ENCODE data around the gene C2CD4C.

DNA sequence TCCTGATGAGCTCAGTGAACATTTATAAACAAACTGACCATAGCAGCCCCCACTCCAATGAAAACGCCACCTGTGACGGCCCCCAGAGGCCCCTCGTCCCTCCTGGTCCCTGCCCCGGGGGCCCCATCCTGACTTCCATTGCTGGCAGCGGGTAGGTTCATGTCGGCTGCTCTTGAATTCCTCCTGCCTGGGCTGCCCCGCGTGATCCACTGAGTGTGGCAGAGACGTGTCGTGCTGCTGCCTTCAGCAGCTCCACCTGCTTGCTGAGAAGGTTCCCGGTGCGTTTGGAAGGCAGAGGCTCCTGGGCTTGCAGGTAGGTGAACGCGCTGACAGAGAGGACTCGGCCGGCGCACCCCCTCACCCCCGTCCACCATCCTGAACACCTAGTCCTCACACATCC lies 11.6 kb downstream of the C2CD4C start:
- TF ChIP-seq, protein P1, sequence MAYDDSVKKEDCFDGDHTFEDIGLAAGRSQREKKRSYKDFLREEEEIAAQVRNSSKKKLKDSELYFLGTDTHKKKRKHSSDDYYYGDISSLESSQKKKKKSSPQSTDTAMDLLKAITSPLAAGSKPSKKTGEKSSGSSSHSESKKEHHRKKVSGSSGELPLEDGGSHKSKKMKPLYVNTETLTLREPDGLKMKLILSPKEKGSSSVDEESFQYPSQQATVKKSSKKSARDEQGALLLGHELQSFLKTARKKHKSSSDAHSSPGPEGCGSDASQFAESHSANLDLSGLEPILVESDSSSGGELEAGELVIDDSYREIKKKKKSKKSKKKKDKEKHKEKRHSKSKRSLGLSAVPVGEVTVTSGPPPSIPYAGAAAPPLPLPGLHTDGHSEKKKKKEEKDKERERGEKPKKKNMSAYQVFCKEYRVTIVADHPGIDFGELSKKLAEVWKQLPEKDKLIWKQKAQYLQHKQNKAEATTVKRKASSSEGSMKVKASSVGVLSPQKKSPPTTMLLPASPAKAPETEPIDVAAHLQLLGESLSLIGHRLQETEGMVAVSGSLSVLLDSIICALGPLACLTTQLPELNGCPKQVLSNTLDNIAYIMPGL (CRISPR knock-in tag; IDR thresholded peaks at IDR 0.05), result no peak
- TF ChIP-seq NR2C2 (CRISPR knock-in tag; IDR thresholded peaks at IDR 0.05), result no peak

Measured in WTC11 (cell line).